HS-5 (cell line): Measurements from ENCODE around the gene NLRC5.
A peak's percentile ranks its signal among the peaks of the same experiment; 100 is the strongest.

ENCODE experiments used
- DNase-seq: peaks from one replicate; pipeline ENCODE4 v3.0.0-alpha.2; 2012; ENCODE audit warnings: low read depth

Gene NLRC5

DNA sequence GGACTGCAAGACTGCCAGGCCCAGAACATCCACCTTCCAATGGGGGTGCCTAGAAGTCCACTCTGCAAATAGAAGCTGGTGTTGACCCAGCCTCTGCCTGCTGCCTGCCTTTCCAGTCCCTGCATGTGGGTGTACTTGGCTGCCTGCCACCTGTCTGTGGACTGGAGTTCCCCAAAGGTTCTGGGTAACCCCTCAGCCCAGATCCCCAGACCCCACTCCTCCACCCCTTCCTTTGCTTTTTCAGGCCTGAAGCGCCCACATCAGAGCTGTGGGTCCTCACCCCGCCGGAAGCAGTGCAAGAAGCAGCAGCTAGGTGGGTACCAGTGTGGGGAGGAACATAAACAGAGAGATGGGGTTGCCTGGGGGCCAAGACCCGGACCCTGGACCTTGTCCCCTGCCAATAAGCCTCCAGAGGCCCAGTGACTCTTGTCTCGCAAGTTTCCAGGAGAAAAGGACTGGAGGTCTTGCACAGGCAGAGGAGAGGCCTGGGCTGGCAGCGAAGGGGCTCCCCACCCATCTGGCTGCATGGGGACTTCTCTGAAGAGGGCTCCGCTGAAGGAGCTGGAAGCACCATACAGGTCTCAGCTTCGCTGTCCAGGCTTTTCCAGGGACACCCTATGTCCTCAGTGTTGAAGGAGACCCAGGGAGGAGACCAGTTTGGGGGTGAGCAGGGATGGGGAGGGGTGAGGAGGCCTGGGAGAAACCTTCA lies 34.3 kb downstream of the NLRC5 start:
- no peak for DNase-seq

DNA sequence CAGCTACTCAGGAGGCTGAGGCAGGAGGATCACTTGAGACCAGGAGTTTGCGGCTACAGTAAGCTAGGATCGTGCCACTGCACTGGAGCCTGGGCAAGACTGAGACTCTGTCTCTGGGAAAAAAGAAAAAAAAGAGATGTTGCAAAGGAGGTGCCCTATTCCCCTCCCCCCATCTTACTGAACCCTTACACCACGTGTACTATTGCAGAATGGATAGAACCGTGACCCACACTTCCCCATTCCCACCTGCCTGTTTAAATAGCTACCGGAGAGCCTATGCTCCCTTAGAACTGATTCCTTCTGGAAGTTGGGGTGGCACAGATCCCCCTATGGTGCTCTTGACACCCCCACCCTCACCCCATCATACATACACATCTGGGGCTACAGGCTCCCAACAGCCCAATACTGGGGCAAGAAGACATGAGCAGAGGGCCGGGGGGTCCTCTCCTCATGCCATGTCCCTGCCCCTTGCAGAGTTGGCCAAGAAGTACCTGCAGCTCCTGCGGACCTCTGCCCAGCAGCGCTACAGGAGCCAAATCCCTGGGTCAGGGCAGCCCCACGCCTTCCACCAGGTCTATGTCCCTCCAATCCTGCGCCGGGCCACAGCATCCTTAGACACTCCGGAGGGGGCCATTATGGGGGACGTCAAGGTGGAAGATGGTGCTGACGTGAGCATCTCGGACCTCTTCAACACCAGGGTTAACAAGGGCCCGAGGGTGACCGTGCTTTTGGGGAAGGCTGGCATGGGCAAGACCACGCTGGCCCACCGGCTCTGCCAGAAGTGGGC lies 35.7 kb downstream of the NLRC5 start:
- DNase-seq, result no peak

DNA sequence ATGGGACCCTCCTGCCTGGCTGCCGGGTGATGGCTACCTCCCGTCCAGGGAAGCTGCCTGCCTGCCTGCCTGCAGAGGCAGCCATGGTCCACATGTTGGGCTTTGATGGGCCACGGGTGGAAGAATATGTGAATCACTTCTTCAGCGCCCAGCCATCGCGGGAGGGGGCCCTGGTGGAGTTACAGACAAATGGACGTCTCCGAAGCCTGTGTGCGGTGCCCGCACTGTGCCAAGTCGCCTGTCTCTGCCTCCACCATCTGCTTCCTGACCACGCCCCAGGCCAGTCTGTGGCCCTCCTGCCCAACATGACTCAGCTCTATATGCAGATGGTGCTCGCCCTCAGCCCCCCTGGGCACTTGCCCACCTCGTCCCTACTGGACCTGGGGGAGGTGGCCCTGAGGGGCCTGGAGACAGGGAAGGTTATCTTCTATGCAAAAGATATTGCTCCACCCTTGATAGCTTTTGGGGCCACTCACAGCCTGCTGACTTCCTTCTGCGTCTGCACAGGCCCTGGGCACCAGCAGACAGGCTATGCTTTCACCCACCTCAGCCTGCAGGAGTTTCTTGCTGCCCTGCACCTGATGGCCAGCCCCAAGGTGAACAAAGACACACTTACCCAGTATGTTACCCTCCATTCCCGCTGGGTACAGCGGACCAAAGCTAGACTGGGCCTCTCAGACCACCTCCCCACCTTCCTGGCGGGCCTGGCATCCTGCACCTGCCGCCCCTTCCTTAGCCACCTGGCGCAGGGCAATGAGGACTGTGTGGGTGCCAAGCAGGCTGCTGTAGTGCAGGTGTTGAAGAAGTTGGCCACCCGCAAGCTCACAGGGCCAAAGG lies 36.8 kb downstream of the NLRC5 start:
- DNase-seq, result no peak

DNA sequence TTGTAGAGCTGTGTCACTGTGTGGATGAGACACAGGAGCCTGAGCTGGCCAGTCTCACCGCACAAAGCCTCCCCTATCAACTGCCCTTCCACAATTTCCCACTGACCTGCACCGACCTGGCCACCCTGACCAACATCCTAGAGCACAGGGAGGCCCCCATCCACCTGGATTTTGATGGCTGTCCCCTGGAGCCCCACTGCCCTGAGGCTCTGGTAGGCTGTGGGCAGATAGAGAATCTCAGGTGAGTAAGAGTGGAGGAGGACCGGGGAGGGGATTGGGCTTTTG lies 37.4 kb downstream of the NLRC5 start:
- no peak for DNase-seq

DNA sequence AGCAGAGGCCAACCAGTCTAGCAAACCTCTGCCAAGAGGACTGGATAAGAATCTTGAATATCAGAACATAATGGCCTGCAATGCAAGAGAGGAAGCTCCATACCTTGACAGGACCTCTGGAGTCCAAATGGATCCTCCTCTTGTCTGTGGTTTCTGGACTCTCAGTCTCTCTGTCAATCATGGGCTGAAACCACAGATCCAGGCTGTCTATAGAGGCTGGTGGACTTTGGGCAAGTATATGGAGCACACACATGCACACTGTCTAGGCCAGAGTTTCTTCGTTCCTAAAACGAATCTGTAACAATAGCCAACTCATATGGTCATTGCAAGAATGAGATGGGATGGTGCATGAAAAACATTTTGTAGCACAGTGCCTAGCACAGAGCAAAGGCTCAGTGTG lies 37.7 kb downstream of the NLRC5 start:
- DNase-seq, result no peak

DNA sequence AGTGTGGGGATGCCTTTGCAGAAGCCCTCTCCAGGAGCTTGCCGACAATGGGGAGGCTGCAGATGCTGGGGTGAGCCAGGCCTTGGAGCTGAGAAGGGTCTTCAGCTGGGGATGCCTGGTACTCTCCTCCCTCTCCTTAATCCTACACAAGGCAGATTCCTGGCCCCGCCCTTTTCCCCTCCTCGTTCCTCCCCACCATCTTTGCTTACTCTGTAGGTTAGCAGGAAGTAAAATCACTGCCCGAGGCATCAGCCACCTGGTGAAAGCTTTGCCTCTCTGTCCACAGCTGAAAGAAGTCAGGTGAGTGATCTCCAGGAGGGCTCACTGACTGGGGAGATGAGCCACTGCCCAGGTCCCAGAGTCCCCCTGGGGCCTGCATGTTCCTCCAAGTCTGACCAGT lies 38.7 kb downstream of the NLRC5 start:
- DNase-seq, result no peak

DNA sequence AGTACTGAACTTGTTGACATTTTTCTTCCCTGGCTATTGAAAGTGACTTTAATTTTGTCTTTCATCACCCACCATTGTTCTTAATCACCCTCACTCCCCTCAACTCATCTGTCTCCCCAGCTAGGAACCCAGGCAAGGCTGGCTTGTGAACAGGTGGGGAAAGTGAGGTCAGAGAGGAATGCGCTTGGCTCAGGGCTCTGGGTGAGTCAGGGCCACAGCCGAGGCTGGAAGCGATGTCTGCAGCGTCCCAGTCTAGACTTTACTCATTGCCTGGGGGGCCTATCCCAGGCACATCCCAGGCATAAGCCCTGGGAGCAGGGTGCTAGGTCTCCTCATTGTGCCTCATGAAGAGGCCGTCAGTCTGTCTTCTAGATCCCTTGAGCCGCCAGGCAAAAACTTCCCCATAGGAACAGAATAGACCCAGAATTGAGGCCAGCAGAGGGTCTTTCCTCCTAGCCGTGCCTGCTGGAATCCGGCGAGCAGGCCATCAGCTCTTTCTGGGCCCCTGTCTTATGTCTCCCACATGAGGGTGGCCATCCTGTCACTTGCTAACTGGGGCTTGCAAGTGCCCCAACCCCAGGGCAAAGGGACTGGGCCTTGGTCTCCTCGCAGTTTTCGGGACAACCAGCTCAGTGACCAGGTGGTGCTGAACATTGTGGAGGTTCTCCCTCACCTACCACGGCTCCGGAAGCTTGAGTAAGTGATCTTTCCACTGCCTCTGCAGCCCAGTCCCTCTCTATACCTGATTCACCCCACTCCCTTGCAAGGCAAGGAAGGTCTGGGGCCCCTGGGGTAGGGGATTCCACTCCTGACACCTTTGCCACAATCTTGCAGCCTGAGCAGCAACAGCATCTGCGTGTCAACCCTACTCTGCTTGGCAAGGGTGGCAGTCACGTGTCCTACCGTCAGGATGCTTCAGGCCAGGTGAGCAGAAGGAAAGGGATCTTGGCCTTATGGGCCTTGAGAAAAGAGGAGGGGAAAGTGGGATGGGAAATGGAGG lies 40.1 kb downstream of the NLRC5 start:
- DNase-seq, result no peak

DNA sequence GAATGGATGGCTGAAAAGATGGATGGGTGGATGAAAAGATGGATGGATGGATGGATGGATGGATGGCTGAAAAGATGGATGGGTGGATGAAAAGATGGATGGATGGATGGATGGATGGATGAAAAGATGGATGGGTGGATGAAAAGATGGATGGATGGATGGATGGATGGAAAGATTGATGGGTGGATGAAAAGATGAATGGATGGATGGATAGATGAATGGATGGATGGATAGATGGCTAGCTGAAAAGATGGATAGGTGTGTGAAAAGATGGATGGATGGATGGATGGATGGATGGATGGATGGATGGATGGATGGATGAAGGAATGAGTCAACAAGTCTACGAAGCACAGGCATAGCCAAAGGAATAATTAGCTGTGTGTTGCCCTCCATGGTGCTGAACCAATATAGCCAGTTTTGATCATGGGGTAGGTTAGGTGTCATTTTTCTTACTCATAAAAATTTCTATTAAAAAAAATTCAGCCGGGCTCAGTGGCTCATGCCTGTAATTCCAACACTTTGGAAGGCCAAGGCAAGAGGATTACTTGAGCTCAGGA lies 41.1 kb downstream of the NLRC5 start:
- no peak for DNase-seq

DNA sequence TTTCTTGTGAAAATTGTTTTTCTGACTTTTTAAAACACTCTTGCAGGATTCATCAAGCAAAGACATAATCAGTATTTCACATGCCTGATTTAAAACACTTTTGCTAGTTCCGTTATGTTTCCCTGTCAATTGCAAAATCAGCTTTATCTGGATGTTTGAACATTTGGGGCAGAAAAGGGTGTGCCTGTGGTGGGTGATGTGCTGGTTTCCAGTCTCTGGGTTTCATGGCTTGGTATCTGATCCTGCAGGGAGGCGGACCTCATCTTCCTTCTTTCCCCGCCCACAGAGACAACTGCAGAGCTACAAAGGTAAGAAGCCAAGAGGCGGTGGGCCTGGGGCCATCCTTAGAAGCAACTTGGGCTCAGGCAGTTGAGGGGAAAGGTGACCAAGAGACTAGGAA lies 41.8 kb downstream of the NLRC5 start:
- no peak for DNase-seq

DNA sequence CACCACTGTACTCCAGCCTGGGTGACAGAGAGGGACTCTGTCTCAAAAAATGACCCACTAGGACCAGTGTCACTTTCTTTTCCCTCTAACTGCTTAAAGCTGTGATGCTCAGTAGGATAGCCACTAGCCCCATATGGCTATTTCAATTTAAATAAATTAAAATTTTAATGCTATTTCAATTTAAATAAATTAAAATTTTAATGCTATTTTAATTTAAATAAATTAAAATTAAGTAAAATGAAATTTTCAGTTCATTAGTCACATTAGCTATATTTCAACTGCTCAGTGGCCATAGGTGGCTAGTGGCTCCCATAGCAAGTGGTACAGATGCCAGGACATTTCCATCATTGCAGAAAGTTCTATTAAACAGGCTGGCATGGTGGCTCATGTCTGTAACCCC lies 43.0 kb downstream of the NLRC5 start:
- DNase-seq, result no peak

DNA sequence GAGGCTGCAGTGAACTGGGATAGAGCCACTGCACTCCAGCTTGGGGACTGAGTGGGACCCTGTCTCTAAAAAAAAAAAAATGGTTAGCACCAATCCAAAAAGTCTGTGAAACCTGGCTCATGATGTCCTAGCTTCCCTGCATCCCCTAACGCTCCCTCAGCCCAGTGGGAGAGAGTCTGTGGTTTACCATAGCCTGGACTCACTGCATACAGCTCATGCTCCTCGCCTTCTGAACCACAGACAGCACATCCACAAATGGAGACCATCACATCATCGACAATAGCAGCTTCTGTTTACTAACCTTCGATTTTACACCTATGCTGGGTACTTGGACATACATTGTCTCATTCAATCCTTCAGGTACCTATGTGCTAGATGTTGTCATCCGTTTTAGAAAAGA lies 43.6 kb downstream of the NLRC5 start:
- DNase-seq, result no peak

DNA sequence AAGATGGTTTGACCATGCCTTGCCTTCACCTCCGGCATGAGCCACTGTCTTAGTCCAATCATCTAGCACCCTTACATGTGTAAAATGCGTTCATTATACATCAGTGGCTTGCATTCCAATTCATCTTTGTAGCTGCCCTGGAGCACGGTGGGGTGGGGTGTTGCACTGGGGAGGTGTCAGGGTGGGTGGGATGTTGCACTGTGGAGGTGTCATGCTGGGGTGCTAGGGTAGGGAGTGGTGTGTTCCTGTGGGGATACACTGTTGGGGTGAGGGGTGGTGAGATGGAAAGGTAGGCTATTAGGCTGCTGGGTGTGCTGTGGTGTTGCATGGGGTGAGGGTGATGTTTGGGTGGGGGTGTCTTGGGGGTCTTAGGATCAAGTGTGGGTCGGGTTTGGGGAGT lies 47.0 kb downstream of the NLRC5 start:
- no peak for DNase-seq

DNA sequence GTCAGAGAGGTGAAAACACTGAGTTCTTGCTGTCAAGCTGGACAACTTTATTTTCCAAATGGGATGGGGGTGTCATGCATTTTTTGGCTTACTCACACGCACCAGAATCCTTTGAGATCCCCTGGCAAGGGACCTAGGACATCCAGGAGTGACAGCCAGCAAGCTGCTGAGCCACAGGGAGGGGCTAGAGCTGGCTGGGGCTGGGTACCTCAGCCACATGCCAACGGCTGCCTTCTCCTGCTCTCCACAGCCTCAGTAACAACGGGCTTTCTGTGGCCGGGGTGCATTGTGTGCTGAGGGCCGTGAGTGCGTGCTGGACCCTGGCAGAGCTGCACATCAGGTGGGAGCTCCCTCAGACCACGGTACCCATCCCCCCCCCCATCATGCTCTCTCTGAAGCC lies 47.6 kb downstream of the NLRC5 start:
- DNase-seq, result no peak

DNA sequence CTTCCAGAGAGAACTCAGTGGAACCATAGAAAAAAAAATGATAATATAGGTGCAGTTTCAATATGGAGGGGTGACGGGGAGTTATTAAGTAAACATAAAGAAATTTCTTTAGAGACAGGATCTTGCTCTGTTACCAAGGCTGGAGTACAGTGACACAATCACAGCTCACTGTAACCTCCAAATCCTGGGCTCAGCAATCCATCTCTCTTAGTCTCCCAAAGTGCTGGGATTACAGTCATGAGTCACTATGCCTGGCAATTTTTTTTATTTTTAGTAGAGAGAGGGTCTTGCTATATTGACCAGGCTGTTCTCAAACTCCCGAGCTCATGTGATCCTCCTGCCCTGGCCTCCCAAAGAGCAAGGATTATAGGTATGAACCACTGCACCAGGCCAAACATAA lies 48.8 kb downstream of the NLRC5 start:
- DNase-seq, result peak; percentile 26

DNA sequence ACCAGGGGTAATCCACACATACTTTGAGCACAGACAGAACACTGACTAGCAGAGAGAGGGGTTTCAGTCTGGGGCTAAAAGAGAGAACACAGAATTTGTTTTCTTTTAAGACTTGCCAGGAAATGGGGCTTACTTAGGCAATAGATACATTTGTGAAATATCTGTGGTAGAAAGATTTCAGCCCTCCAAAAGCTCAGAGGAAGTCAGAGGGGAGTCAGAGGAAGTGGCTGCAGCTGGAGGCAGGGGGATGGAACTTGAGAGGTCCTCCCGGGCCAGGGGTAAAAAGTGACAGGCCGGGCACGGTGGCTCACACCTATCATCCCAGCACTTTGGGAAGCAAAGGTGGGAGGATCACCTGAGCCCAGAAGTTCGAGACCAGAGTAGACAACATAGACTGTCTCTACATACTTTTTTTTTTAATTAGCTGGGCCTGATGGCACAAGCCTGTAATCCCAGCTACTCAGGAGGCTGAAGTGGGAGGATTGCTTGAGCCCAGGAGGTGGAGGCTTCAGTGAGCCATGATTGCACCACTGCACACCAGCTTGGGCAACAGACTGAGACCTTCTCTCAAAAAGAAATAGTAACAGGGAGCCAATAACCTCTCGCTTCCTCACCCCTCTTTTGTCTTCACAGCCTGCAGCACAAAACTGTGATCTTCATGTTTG lies 49.9 kb downstream of the NLRC5 start:
- peak; percentile 61 for DNase-seq

DNA sequence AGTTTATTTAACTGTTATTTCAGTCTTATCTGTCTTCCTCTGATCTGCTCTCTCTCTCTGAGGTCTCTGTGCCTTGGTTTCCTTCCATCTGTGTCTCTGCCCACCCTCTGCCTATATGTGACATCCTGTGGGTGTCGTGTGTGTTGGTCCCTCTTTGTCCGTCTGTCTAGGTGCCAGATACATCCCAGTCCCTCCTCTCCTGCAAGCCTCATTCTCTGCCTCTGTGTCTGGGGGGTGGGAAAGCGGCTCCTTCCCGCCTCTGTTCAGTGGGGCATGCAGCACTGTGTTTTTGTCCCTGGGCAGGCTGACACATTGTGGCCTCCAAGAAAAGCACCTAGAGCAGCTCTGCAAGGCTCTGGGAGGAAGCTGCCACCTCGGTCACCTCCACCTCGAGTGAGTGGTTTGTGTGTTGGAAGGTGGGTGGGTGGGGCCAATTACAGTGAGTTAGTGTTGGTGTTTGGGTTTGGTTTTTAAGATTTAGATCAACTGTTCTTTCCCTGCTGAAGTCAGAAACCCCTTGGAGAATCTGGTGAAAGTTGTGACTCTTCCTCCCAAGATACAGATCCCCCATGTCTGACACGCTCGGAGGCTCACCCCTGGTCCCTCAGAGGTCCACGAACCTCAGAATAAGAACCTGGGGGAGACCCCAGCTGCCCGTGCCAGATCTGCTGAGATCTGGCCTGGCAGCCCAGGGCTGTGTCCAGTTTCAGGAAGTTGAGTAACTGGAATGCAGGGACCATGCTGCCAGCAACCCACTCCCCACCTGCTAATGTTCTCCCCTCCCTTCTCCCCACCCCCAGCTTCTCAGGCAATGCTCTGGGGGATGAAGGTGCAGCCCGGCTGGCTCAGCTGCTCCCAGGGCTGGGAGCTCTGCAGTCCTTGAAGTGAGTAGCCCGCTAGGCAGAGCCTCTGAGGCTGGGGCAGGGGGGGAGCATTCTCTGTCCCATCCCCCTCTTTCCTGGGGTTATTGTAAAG lies 52.1 kb downstream of the NLRC5 start:
- DNase-seq, result no peak

DNA sequence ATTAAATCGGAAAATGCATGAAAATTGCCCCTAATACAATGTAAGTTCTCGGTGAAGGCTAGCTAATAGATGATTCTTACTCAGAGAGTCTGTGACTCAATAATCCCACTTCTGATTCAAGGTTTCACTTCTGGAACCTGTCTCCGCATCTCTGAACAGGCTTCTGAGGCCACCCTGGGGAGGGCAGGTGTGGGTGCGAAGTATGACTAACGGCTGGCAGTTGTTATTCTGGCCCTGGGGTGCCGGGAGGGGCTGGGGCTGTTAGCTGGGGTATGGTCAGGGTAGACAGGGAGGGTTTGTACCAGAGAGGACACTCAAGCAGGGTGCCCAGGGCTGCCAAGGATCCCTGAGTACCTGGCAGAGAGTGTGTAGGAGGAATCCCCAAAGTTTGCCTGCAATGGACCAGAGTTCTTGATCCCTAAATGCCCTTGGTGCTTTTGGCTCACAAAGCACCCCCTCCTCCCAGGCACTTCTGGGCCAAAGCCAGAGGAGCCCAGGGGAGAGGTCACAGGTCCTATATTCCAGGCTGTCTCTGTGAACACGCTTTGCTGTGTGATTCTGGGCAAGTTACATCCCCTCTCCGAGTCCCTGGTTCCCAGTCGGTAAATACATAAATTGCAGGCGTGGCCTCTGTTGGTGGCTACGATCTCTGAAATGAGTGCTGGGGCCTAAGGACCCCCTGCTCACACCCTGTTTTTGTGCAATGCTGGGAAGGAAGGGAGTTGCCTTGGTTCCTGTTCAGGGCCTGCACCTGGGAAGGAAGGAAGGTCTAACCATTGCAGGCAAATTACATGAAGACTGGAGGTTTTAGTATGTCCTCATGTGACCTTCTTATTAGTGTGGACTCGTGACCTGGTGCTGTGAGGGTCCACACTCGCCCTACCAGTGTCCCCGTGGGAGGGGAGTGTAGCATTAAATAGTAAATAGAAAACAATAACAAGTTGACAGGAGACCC lies 53.1 kb downstream of the NLRC5 start:
- no peak for DNase-seq

DNA sequence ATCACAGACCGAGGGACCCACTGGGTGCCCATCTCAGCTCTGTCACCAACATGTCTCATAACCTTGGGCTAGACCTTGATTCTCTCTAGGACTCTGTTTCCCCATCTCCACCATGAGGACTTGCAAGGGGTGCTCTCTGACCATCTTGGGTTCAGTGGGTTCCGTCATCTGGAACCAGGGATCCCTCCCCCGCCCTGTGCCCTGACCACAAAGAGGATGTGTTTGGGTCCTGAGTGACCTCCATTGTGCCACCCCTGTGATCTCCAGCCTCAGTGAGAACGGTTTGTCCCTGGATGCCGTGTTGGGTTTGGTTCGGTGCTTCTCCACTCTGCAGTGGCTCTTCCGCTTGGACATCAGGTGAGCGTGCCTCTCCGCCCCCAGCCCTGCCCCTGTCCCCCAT lies 53.9 kb downstream of the NLRC5 start:
- no peak for DNase-seq
